HUES48 (cell line): ENCODE measurements around the gene CDK10.

ENCODE experiments used
- H3K27ac ChIP-seq: one replicate; pipeline ENCODE4 v1.7.0; 2013; ENCODE audit warnings: low read depth, low read length, inconsistent platforms
- H3K27me3 ChIP-seq: 2 replicates; pipeline ENCODE4 v1.6.1; 2013; ENCODE audit warnings: mild to moderate bottlenecking, low read length; ENCODE audit not compliant: control insufficient read depth, insufficient read depth
- H3K36me3 ChIP-seq: 2 replicates; pipeline ENCODE4 v1.6.1; 2013; ENCODE audit warnings: low read length; ENCODE audit not compliant: control insufficient read depth, insufficient read depth
- H3K4me1 ChIP-seq: 2 replicates; pipeline ENCODE4 v1.6.1; 2013; ENCODE audit warnings: mild to moderate bottlenecking, low read length; ENCODE audit not compliant: control insufficient read depth, insufficient read depth
- H3K4me3 ChIP-seq: 2 replicates; pipeline ENCODE4 v1.5.1; 2013; ENCODE audit warnings: mild to moderate bottlenecking, low read depth, low read length
- H3K9ac ChIP-seq: 2 replicates; pipeline ENCODE4 v1.6.1; 2013; ENCODE audit warnings: mild to moderate bottlenecking, low read depth, low read length, moderate library complexity
- H3K9me3 ChIP-seq: 2 replicates; pipeline ENCODE4 v1.6.1; 2013; ENCODE audit warnings: low read length; ENCODE audit not compliant: control insufficient read depth, insufficient read depth

The CDK10 gene

DNA sequence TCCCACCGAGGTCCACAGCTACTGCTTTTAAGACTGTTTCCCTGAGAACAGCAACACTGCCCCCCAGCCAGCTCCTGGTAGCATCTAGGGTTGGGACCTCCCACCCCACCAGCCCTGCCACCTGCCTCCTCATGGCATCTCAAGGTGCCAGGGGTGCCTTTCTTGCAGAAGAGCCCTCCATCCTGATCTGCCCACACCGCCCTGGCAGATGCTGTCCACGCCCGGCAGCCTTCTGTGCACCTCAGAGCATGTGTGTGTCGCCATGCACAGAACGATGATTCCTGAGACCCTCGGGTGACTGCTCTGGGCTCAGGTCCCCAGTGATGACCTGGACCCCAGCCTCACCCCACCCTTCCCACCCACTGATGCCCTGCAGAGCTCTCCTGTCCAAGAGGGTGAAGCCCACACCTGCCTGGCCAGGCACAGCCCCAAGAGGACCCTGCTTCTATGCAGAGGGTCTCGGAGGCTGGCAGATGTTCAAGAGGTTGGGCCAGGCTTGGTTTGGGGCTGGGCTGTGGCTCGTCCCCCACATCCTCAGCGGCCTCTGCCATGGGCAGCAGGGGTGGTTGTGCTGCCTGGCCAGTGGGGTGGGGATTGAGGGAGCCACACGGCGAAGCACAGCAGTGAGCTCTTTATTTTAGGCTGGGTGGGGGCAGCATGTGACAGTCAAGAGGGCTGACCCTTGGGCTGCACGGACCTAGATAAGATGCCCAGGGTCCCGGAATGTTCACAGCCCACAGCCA lies 20.2 kb downstream of the CDK10 start:
- Histone ChIP-seq H3K27ac (no peak overlapping the region), H3K36me3 (no peaks in the 10 kb centered on the region), H3K4me1 (peaks cover 8% of the 10 kb centered on the region; the same call in 1 of the 2 replicates), H3K9me3 (no peaks in the 10 kb centered on the region), H3K4me3 (no peak overlapping the region), H3K27me3 (peaks cover 17% of the 10 kb centered on the region), H3K9ac (no peak overlapping the region)

DNA sequence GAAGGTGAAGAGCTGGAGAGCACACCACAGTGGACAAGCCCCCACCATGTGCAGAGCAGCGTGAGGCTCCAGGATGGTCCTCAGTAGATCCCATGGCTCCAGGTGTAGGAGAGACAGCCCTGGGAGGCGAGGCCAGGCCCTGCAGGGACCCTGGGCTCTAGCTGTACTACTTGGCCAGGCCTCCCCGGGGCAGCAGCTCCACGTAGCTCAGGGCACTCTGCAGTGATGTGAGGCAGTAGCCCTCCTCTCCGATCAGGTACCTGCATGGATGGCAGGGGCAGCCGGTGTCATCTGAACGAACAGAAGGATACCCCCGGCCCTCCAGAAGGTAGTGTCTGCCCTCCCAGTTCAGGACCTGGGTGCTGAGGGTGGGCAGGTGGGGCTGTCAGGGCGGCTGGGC lies 21.2 kb downstream of the CDK10 start:
- no peak overlapping the region for H3K9ac ChIP-seq
- H3K4me3 ChIP-seq: no peak overlapping the region
- no peaks in the 10 kb centered on the region for H3K36me3 ChIP-seq
- H3K4me1 ChIP-seq: peaks cover 8% of the 10 kb centered on the region; the same call in 1 of the 2 replicates
- no peaks in the 10 kb centered on the region for H3K9me3 ChIP-seq
- H3K27ac ChIP-seq: no peak overlapping the region
- peaks cover 17% of the 10 kb centered on the region for H3K27me3 ChIP-seq

DNA sequence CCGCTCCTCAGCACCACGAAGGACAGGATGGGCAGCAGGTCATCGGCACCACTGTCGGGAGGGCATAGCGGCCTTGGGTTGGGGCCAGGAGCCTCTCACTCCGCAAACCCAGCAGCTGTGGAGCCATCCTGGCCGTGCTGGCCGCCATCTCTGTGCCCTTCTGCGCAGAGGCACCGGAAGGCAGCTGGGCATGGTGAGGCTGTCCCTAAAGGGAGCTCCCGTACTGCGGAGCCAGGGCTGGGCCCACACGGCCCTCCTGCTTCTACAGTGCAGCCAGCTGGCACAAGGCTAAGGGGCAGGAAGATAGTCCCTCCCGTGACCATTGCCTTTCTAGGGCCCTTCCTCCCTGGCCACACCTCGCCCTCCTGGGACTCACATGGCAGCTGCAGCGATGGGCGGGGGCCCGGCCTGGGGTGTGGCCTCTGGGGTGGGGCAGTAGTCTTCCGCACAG lies 22.0 kb downstream of the CDK10 start:
- Histone ChIP-seq H3K27me3 (peaks cover 14% of the 10 kb centered on the region), H3K4me1 (peaks cover 8% of the 10 kb centered on the region; the same call in 1 of the 2 replicates), H3K9ac (no peak overlapping the region), H3K4me3 (no peak overlapping the region), H3K9me3 (no peaks in the 10 kb centered on the region), H3K27ac (no peak overlapping the region), H3K36me3 (no peaks in the 10 kb centered on the region)

GRCh38 chr16:89709166-89709565 lies 22.7 kb downstream of the CDK10 start:
- H3K4me1 ChIP-seq: peaks cover 8% of the 10 kb centered on the region; the same call in 1 of the 2 replicates
- peaks cover 1% of the 10 kb centered on the region; the same call in 1 of the 2 replicates for H3K36me3 ChIP-seq
- peak overlapping the region; percentile 18 for H3K27ac ChIP-seq
- no peak overlapping the region for H3K4me3 ChIP-seq
- H3K27me3 ChIP-seq: peaks cover 11% of the 10 kb centered on the region
- no peak overlapping the region for H3K9ac ChIP-seq
- no peaks in the 10 kb centered on the region for H3K9me3 ChIP-seq

GRCh38 chr16:89709716-89710432 lies 23.4 kb downstream of the CDK10 start:
- Histone ChIP-seq H3K9me3 (no peaks in the 10 kb centered on the region), H3K27me3 (peaks cover 8% of the 10 kb centered on the region), H3K27ac (peak overlapping the region; percentile 18), H3K36me3 (peaks cover 7% of the 10 kb centered on the region; the same call in 1 of the 2 replicates), H3K4me1 (peaks cover 8% of the 10 kb centered on the region; the same call in 1 of the 2 replicates), H3K4me3 (no peak overlapping the region), H3K9ac (no peak overlapping the region)

- H3K9me3 ChIP-seq: no peaks in the 10 kb centered on the region
- peaks cover 8% of the 10 kb centered on the region; the same call in 1 of the 2 replicates for H3K4me1 ChIP-seq
- peaks cover 6% of the 10 kb centered on the region; the same call in 1 of the 2 replicates for H3K27me3 ChIP-seq
- H3K4me3 ChIP-seq: no peak overlapping the region
- no peak overlapping the region for H3K9ac ChIP-seq
- H3K36me3 ChIP-seq: peaks cover 13% of the 10 kb centered on the region; the same call in 1 of the 2 replicates
- peak overlapping the region; percentile 5 for H3K27ac ChIP-seq
Observed at GRCh38 chr16:89710709-89711564, 24.4 kb downstream of the CDK10 start.

GRCh38 chr16:89711601-89712273 lies 25.2 kb downstream of the CDK10 start:
- peak overlapping the region; percentile 54 for H3K27ac ChIP-seq
- peak overlapping the region; percentile 73 for H3K9ac ChIP-seq
- H3K27me3 ChIP-seq: peaks cover 8% of the 10 kb centered on the region; the same call in 1 of the 2 replicates
- peaks cover 18% of the 10 kb centered on the region; the same call in 1 of the 2 replicates for H3K36me3 ChIP-seq
- no peaks in the 10 kb centered on the region for H3K9me3 ChIP-seq
- peaks cover 8% of the 10 kb centered on the region; the same call in 1 of the 2 replicates for H3K4me1 ChIP-seq
- peak overlapping the region; percentile 90 for H3K4me3 ChIP-seq

DNA sequence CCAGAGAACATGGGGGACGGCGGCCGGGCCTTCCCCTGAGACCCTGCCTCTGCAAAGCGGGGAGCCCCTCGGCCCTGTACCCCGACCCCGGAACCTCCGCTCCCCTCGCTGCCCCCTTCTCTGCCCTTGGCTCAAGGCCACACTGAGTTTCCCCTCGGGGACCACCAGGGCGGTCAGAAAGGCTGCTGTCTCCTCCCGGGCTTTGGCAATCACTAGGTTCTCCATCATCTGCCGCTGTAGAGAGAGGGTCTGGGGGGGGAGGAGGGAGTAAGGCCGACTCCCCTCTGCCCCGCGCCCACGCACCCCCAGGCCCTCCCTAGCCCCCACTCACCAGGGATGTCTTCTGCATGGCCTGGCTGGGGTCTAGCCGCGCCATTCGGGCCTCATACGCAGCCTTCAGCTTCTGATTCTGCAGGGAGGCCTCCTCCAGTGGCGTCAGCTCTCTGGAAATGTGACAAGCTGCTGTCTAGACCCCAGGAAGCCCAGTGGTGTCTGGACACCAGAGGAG lies 25.8 kb downstream of the CDK10 start:
- Histone ChIP-seq H3K4me1 (peaks cover 8% of the 10 kb centered on the region; the same call in 1 of the 2 replicates), H3K9me3 (no peaks in the 10 kb centered on the region), H3K4me3 (peak overlapping the region; percentile 90), H3K9ac (peak overlapping the region; percentile 73), H3K27me3 (peaks cover 11% of the 10 kb centered on the region), H3K36me3 (peaks cover 18% of the 10 kb centered on the region; the same call in 1 of the 2 replicates), H3K27ac (peak overlapping the region; percentile 54)

DNA sequence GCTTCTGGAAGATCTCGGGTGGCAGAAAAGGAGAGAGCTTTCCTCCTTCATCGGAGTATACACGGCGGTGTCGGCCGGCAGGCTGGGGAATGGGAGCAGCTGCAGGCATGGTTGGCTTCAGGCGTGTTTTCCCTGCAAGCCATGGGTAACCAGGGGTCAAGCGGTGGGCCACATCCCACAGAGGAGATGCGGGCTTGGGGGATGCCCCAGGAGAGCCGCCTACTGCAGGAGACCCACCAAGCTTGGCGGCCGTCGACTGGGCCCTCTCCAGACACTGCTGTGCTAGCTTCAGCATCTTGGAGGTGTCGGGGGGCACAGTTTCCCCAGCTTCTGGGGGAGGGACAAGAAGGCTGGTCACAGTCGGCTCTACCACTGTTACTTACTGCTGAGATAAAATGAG lies 30.0 kb downstream of the CDK10 start:
- Histone ChIP-seq H3K9ac (no peak overlapping the region), H3K4me3 (no peak overlapping the region), H3K36me3 (peaks cover 18% of the 10 kb centered on the region; the same call in 1 of the 2 replicates), H3K27me3 (peaks cover 30% of the 10 kb centered on the region), H3K9me3 (no peaks in the 10 kb centered on the region), H3K4me1 (no peaks in the 10 kb centered on the region; the same call in 1 of the 2 replicates), H3K27ac (no peak overlapping the region)
